Measurements from ENCODE around the gene ZP3. TPM values are rescaled to one million over a fixed set of nuclear protein-coding genes. Genes with fewer than 3 reads are reported as not detected.

ZP3 gene
- total RNA-seq, 2 experiments from 2014 or later, result 0.48 to 2.0 TPM

DNA sequence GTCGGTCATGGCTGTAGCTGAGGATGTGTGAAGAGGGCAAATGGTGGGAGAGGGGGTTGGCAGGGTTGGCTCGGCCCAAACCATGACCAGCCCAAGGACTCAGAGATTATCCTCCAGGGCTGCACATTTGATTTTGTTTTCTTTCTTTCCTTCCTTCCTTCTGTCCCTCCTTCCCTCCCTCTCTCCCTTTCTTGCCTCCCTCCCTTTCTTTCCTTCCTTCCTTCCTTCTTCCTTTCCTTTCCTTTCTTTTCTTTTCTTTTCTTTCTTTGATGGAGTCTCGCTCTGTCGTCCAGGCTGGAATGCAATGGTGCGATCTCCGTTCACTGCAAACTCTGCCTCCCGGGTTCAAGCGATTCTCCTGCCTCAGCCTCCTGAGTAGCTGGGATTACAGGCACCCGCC, 19.0 kb upstream of the ZP3 start:
- TF ChIP-seq CTCF (conservative IDR thresholded peaks at IDR 0.05; ENCODE audit: low read length) (no peak), EZH2phosphoT487 (IDR thresholded peaks at IDR 0.05; ENCODE audit: borderline replicate concordance, low read depth, low read length) (no peak)
- POLR2A ChIA-PET, result interaction anchor here (0.7 kb wide), 1 partner anchor 55 kb away, joined by 3 read pairs; no protein-coding TSS in a partner anchor
- no peak overlapping the region for H3K4me3 ChIP-seq (ENCODE audit: low read depth, low read length, poor library complexity, severe bottlenecking)
- no peak overlapping the region for H2AFZ ChIP-seq (ENCODE audit: low read length)
- H3K4me2 ChIP-seq (ENCODE audit: low read length), result no peak overlapping the region
- H3K27ac ChIP-seq (ENCODE audit: low read depth, low read length, poor library complexity, severe bottlenecking), result no peak overlapping the region
- H3K79me2 ChIP-seq (ENCODE audit: insufficient read depth, low read depth, low read length), result no peaks in the 10 kb centered on the region
- intact Hi-C loops (cut with micrococcal nuclease; ENCODE audit: unreplicated experiment), result no loop called here
- no peak for DNase-seq (ENCODE audit: low spot score)
- no peaks in the 10 kb centered on the region for H3K9me3 ChIP-seq (ENCODE audit: low read length)
- CTCF ChIA-PET (ENCODE audit: unreplicated experiment), result no interaction called here
- BruUV-seq (replicated peaks), result no TSS peak
- no peaks in the 10 kb centered on the region for H4K20me1 ChIP-seq (ENCODE audit: insufficient read depth, low read length)
- no peaks in the 10 kb centered on the region for H3K9me2 ChIP-seq (ENCODE audit: insufficient read depth, low read length)
- H3K4me1 ChIP-seq (ENCODE audit: insufficient read depth, low read length, poor library complexity, severe bottlenecking), result peaks cover 5% of the 10 kb centered on the region
- no peaks in the 10 kb centered on the region for H3K36me3 ChIP-seq (ENCODE audit: insufficient read depth, low read length)

DNA sequence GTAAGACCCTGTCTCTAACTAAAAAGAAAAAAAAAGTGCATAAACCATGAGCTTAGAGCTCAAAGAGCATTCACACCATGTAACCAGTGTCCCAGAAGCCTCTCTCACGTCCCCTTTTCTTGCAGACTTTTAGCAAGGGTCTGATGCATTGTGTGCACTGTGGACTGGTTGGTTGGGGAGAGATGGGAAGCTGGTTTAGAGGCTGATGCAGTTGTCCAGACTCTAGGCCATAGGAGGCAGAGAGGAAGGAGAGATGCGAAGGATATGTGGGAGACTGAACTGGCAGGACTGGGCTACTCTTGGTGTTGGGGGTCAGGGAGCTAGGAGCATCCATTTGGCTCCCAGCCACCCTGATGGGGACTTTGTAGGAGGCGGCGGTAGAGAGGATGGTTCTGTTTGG, 17.0 kb upstream of the ZP3 start:
- Histone ChIP-seq H2AFZ (ENCODE audit: low read length) (no peak overlapping the region), H3K27ac (ENCODE audit: low read depth, low read length, poor library complexity, severe bottlenecking) (no peak overlapping the region), H3K9me2 (ENCODE audit: insufficient read depth, low read length) (no peaks in the 10 kb centered on the region), H3K9me3 (ENCODE audit: low read length) (no peaks in the 10 kb centered on the region), H3K4me3 (ENCODE audit: low read depth, low read length, poor library complexity, severe bottlenecking) (no peak overlapping the region), H4K20me1 (ENCODE audit: insufficient read depth, low read length) (no peaks in the 10 kb centered on the region), H3K4me2 (ENCODE audit: low read length) (no peak overlapping the region), H3K36me3 (ENCODE audit: insufficient read depth, low read length) (no peaks in the 10 kb centered on the region), H3K79me2 (ENCODE audit: insufficient read depth, low read depth, low read length) (no peaks in the 10 kb centered on the region), H3K4me1 (ENCODE audit: insufficient read depth, low read length, poor library complexity, severe bottlenecking) (peaks cover 5% of the 10 kb centered on the region)
- DNase-seq (ENCODE audit: low spot score), result no peak
- intact Hi-C loops (cut with micrococcal nuclease; ENCODE audit: unreplicated experiment), result no loop called here
- no peak for TF ChIP-seq EZH2phosphoT487 (IDR thresholded peaks at IDR 0.05; ENCODE audit: borderline replicate concordance, low read depth, low read length)
- TF ChIP-seq CTCF (conservative IDR thresholded peaks at IDR 0.05; ENCODE audit: low read length), result no peak
- no TSS peak for BruUV-seq (replicated peaks)
- CTCF ChIA-PET (ENCODE audit: unreplicated experiment), result no interaction called here
- POLR2A ChIA-PET, result no interaction called here

DNA sequence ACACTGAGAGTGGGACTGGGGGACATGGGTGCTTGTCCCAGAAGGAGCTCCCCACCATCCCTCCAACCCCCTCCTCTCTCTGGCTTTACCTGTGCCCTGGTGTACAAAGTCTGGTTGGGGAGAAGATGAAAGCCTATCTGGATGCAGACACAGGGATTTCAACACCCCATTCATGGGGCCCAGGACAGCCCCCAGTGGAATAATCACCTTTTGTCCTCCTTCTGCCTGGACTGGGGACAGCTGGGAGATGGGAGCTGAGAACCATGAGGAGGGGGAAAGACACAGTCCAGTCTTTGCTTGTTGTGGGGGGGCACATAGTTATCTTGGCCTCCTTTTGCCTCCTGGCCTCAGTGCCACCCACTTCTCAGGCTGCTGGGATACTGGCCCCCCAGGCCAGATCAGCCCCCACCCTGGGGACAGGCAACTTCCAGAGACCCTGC, 16.6 kb upstream of the ZP3 start:
- H3K36me3 ChIP-seq (ENCODE audit: insufficient read depth, low read length), result no peaks in the 10 kb centered on the region
- H3K4me1 ChIP-seq (ENCODE audit: insufficient read depth, low read length, poor library complexity, severe bottlenecking), result peaks cover 5% of the 10 kb centered on the region
- ChIA-PET CTCF (ENCODE audit: unreplicated experiment) (no interaction called here), POLR2A (no interaction called here)
- no peak for DNase-seq (ENCODE audit: low spot score)
- H3K9me3 ChIP-seq (ENCODE audit: low read length), result no peaks in the 10 kb centered on the region
- no peak overlapping the region for H2AFZ ChIP-seq (ENCODE audit: low read length)
- TF ChIP-seq CTCF (conservative IDR thresholded peaks at IDR 0.05; ENCODE audit: low read length) (no peak), EZH2phosphoT487 (IDR thresholded peaks at IDR 0.05; ENCODE audit: borderline replicate concordance, low read depth, low read length) (no peak)
- H3K9me2 ChIP-seq (ENCODE audit: insufficient read depth, low read length), result no peaks in the 10 kb centered on the region
- no peak overlapping the region for H3K27ac ChIP-seq (ENCODE audit: low read depth, low read length, poor library complexity, severe bottlenecking)
- no TSS peak for BruUV-seq (replicated peaks)
- H3K4me2 ChIP-seq (ENCODE audit: low read length), result no peak overlapping the region
- H3K4me3 ChIP-seq (ENCODE audit: low read depth, low read length, poor library complexity, severe bottlenecking), result no peak overlapping the region
- H4K20me1 ChIP-seq (ENCODE audit: insufficient read depth, low read length), result no peaks in the 10 kb centered on the region
- H3K79me2 ChIP-seq (ENCODE audit: insufficient read depth, low read depth, low read length), result no peaks in the 10 kb centered on the region
- intact Hi-C loops (cut with micrococcal nuclease; ENCODE audit: unreplicated experiment), result no loop called here

Measured in OCI-LY7 (cell line).